Gastroesophageal sphincter (tissue), 3 donors: Measurements from ENCODE around the gene NFIA.

Experiments
- CTCF ChIP-seq, 4 experiments: fragments of 200-600 bp in 2 of 4; fragments of 450-650 bp in 2 of 4; sonication (generic) in 1 of 4; IDR thresholded peaks; one replicate each; pipeline ENCODE4 v1.5.1; 2017 to 2019; ENCODE audit warnings: antibody characterized with exemption in 4 of 4, mild to moderate bottlenecking in 2 of 4, moderate library complexity in 2 of 4
- POLR2A ChIP-seq, 2 donors: fragments of 450-650 bp; IDR thresholded peaks; one replicate each; pipeline ENCODE4 v1.6.1; 2017; ENCODE audit warnings: antibody characterized with exemption in 2 of 2, mild to moderate bottlenecking in 2 of 2, moderate library complexity in 1 of 2
- POLR2AphosphoS5 ChIP-seq: sonication (generic); formaldehyde crosslinking; IDR thresholded peaks from one replicate; pipeline ENCODE4 v1.6.1; 2017; ENCODE audit warnings: antibody characterized with exemption

GRCh38 chr1:61098906-61099437, 16.6 kb downstream of the NFIA start:
- TF ChIP-seq CTCF (IDR thresholded peaks at IDR 0.05) (no peak), POLR2A (IDR thresholded peaks at IDR 0.05) (no peak), POLR2AphosphoS5 (no peak)
